Measurements from ENCODE around the gene DNAH10. TPM values are rescaled to one million over a fixed set of nuclear protein-coding genes. Genes with fewer than 3 reads are reported as not detected.
A peak's percentile ranks its signal among the peaks of the same experiment; 100 is the strongest.

Gene DNAH10
- total RNA-seq, 1 donor from 2014 or later, result 0.54 TPM

- Mint-ChIP-seq H3K27ac (ENCODE audit: unreplicated experiment) (no peak overlapping the region), H3K4me3 (ENCODE audit: unreplicated experiment) (no peak overlapping the region), H3K9me3 (ENCODE audit: unreplicated experiment) (peaks cover 5% of the 10 kb centered on the region), H3K36me3 (ENCODE audit: low read depth, unreplicated experiment) (peaks cover 37% of the 10 kb centered on the region), H3K4me1 (ENCODE audit: low read depth, unreplicated experiment) (peaks cover 19% of the 10 kb centered on the region), H3K27me3 (ENCODE audit: low read depth, unreplicated experiment) (peaks cover 8% of the 10 kb centered on the region)
- H3K9ac ChIP-seq (ENCODE audit: low read length), result no peak overlapping the region
- H3K4me3 ChIP-seq (ENCODE audit: insufficient read depth, low read depth, low read length), result no peak overlapping the region
- TF ChIP-seq CTCF (IDR thresholded peaks at IDR 0.05; ENCODE audit: insufficient read depth, low read depth, low read length), result no peak
- no peak for TF ChIP-seq EZH2 (IDR thresholded peaks at IDR 0.05; ENCODE audit: insufficient read depth, low read length)
- DNase-seq (ENCODE audit: low read depth) (no peak), FAIRE-seq (no peak)
- H3K27me3 ChIP-seq (ENCODE audit: insufficient read depth, low read length), result no peaks in the 10 kb centered on the region
- peaks cover 6% of the 10 kb centered on the region for H3K4me1 ChIP-seq (ENCODE audit: insufficient read depth, low read length)
- H3K4me2 ChIP-seq (ENCODE audit: low read length), result no peak overlapping the region
- H3K36me3 ChIP-seq (ENCODE audit: insufficient read depth, low read length), result peaks cover 2% of the 10 kb centered on the region
- no peak overlapping the region for H3K27ac ChIP-seq (ENCODE audit: low read depth, low read length)
- no peaks in the 10 kb centered on the region for H3K9me3 ChIP-seq (ENCODE audit: insufficient read depth, low read depth, low read length)
- H4K20me1 ChIP-seq (ENCODE audit: insufficient read depth, low read length), result no peaks in the 10 kb centered on the region
- no peak overlapping the region for H2AFZ ChIP-seq (ENCODE audit: low read depth, low read length)
- no peaks in the 10 kb centered on the region for H3K79me2 ChIP-seq (ENCODE audit: insufficient read depth, low read length)
These were observed 173.9 kb downstream of the DNAH10 start for GRCh38 chr12:123935956-123936355.

GRCh38 chr12:123936471-123936870 is 174.4 kb downstream of the DNAH10 start:
- Histone ChIP-seq H3K27me3 (ENCODE audit: insufficient read depth, low read length) (no peaks in the 10 kb centered on the region), H3K4me2 (ENCODE audit: low read length) (no peak overlapping the region), H3K27ac (ENCODE audit: low read depth, low read length) (no peak overlapping the region), H4K20me1 (ENCODE audit: insufficient read depth, low read length) (no peaks in the 10 kb centered on the region), H3K9me3 (ENCODE audit: insufficient read depth, low read depth, low read length) (peaks cover 2% of the 10 kb centered on the region), H3K4me3 (ENCODE audit: insufficient read depth, low read depth, low read length) (no peak overlapping the region), H3K4me1 (ENCODE audit: insufficient read depth, low read length) (peaks cover 6% of the 10 kb centered on the region), H3K79me2 (ENCODE audit: insufficient read depth, low read length) (no peaks in the 10 kb centered on the region), H3K9ac (ENCODE audit: low read length) (no peak overlapping the region), H2AFZ (ENCODE audit: low read depth, low read length) (no peak overlapping the region), H3K36me3 (ENCODE audit: insufficient read depth, low read length) (peaks cover 2% of the 10 kb centered on the region)
- H3K36me3 Mint-ChIP-seq (ENCODE audit: low read depth, unreplicated experiment), result peaks cover 40% of the 10 kb centered on the region
- H3K4me1 Mint-ChIP-seq (ENCODE audit: low read depth, unreplicated experiment), result peaks cover 19% of the 10 kb centered on the region
- peaks cover 6% of the 10 kb centered on the region for H3K9me3 Mint-ChIP-seq (ENCODE audit: unreplicated experiment)
- H3K4me3 Mint-ChIP-seq (ENCODE audit: unreplicated experiment), result no peak overlapping the region
- TF ChIP-seq EZH2 (IDR thresholded peaks at IDR 0.05; ENCODE audit: insufficient read depth, low read length) (no peak), CTCF (IDR thresholded peaks at IDR 0.05; ENCODE audit: insufficient read depth, low read depth, low read length) (no peak)
- DNase-seq (ENCODE audit: low read depth) (no peak), FAIRE-seq (no peak)
- no peak overlapping the region for H3K27ac Mint-ChIP-seq (ENCODE audit: unreplicated experiment)
- H3K27me3 Mint-ChIP-seq (ENCODE audit: low read depth, unreplicated experiment), result peaks cover 7% of the 10 kb centered on the region

- Histone ChIP-seq H3K9ac (ENCODE audit: low read length) (no peak overlapping the region), H3K27ac (ENCODE audit: low read depth, low read length) (no peak overlapping the region), H2AFZ (ENCODE audit: low read depth, low read length) (no peak overlapping the region), H3K4me1 (ENCODE audit: insufficient read depth, low read length) (peaks cover 11% of the 10 kb centered on the region), H3K36me3 (ENCODE audit: insufficient read depth, low read length) (peaks cover 2% of the 10 kb centered on the region), H3K4me2 (ENCODE audit: low read length) (no peak overlapping the region), H3K27me3 (ENCODE audit: insufficient read depth, low read length) (no peaks in the 10 kb centered on the region), H3K79me2 (ENCODE audit: insufficient read depth, low read length) (no peaks in the 10 kb centered on the region), H4K20me1 (ENCODE audit: insufficient read depth, low read length) (peaks cover 3% of the 10 kb centered on the region), H3K4me3 (ENCODE audit: insufficient read depth, low read depth, low read length) (no peak overlapping the region), H3K9me3 (ENCODE audit: insufficient read depth, low read depth, low read length) (peaks cover 7% of the 10 kb centered on the region)
- Mint-ChIP-seq H3K4me1 (ENCODE audit: low read depth, unreplicated experiment) (peaks cover 19% of the 10 kb centered on the region), H3K27ac (ENCODE audit: unreplicated experiment) (no peak overlapping the region), H3K4me3 (ENCODE audit: unreplicated experiment) (peak overlapping the region; percentile 2), H3K27me3 (ENCODE audit: low read depth, unreplicated experiment) (peaks cover under 1% of the 10 kb centered on the region), H3K36me3 (ENCODE audit: low read depth, unreplicated experiment) (peaks cover 46% of the 10 kb centered on the region), H3K9me3 (ENCODE audit: unreplicated experiment) (peaks cover 8% of the 10 kb centered on the region)
- no peak for FAIRE-seq
- no peak for TF ChIP-seq EZH2 (IDR thresholded peaks at IDR 0.05; ENCODE audit: insufficient read depth, low read length)
- TF ChIP-seq CTCF (IDR thresholded peaks at IDR 0.05; ENCODE audit: insufficient read depth, low read depth, low read length), result no peak
- DNase-seq (ENCODE audit: low read depth), result no peak
These were observed 175.0 kb downstream of the DNAH10 start for GRCh38 chr12:123936956-123937706.

Measured in astrocyte (in vitro differentiated cells and primary cell).